Stimulated activated CD8-positive, alpha-beta memory T cell treated with anti-CD3 and anti-CD28 coated beads, Interleukin-4, amount 100 ng/mL, for 1 hour (primary cell): ENCODE results near the gene ERO1A.
"Not testable (repeated sequence)": the region's sequence is repeated elsewhere in the genome, so short reads cannot be mapped to it uniquely, and the experiment has no call there.

Experiments
- DNase-seq, 2 donors: peaks; one replicate each; pipeline ENCODE4 v3.0.0-alpha.2; 2020; ENCODE audit warnings: low read depth in 2 of 2, low spot score in 1 of 2

The ERO1A gene

GRCh38 chr14:52695481-52696091, at the start of gene ERO1A:
Gene ERO1A (minus strand): TSS chr14:52695558. CDS start chr14:52695481, 77 bp downstream.
- peak; percentile 28 to 34 for DNase-seq

GRCh38 chr14:52741865-52742264, 46.5 kb upstream of the ERO1A start:
- no peak for DNase-seq

GRCh38 chr14:52740751-52741150, 45.4 kb upstream of the ERO1A start:
- DNase-seq = no peak

GRCh38 chr14:52738409-52738808, 43.1 kb upstream of the ERO1A start:
- no peak for DNase-seq

- DNase-seq = no peak
These were observed 40.6 kb upstream of the ERO1A start for GRCh38 chr14:52735921-52736489.

GRCh38 chr14:52733824-52734223, 38.5 kb upstream of the ERO1A start:
- DNase-seq = no peak

- DNase-seq = no peak
These were observed 35.4 kb upstream of the ERO1A start for GRCh38 chr14:52730709-52731111.

- peak; percentile 95 to 96 for DNase-seq
These were observed 34.8 kb upstream of the ERO1A start, which contains the start of gene STYX for GRCh38 chr14:52729925-52730708. Gene STYX (plus strand): TSS chr14:52730166. CDS start chr14:52730475, 309 bp downstream.

GRCh38 chr14:52729585-52729924, 34.2 kb upstream of the ERO1A start:
- DNase-seq = no peak

GRCh38 chr14:52729035-52729434, 33.7 kb upstream of the ERO1A start:
- DNase-seq = not testable (repeated sequence)

- DNase-seq = not testable (repeated sequence)
These were observed 32.2 kb upstream of the ERO1A start for GRCh38 chr14:52727509-52727908.

- no peak for DNase-seq
These were observed 28.9 kb upstream of the ERO1A start for GRCh38 chr14:52724360-52724644.

GRCh38 chr14:52723514-52724359, 28.4 kb upstream of the ERO1A start:
- DNase-seq = no peak

- no peak for DNase-seq
These were observed 20.8 kb upstream of the ERO1A start for GRCh38 chr14:52716155-52716554.

GRCh38 chr14:52711666-52712065, 16.3 kb upstream of the ERO1A start:
- no peak for DNase-seq

GRCh38 chr14:52706724-52707706, 11.7 kb upstream of the ERO1A start, which contains the start of gene PSMC6:
Gene PSMC6 (plus strand): TSS chr14:52707200. CDS start chr14:52707220, 20 bp downstream.
- peak; percentile 81 to 92 for DNase-seq

- DNase-seq = peak in 1 of 2 donors; percentile 29
These were observed 10.9 kb upstream of the ERO1A start for GRCh38 chr14:52706286-52706685.

- no peak for DNase-seq
These were observed 8.3 kb upstream of the ERO1A start for GRCh38 chr14:52703664-52704063.

GRCh38 chr14:52703225-52703624, 7.9 kb upstream of the ERO1A start:
- DNase-seq = no peak

GRCh38 chr14:52701223-52701622, 5.9 kb upstream of the ERO1A start:
- no peak for DNase-seq
